HEK293 (cell line): ENCODE data around the gene DLG2.

Source experiments
- CTCF ChIA-PET: fragments of 350-600 bp; formaldehyde crosslinking; extraction: SDS; loops from one replicate; lab custom pipeline; 2021; ENCODE audit warnings: antibody characterized with exemption; lab: Yijun Ruan, JAX
- POLR2A ChIA-PET: fragments of 300-600 bp; formaldehyde crosslinking; extraction: SDS; loops from one replicate; lab custom pipeline; 2020; ENCODE audit warnings: antibody characterized with exemption, inconsistent platforms; lab: Yijun Ruan, JAX
- H3K27ac ChIP-seq: fragments of 200-500 bp; sonication (Bioruptor generic); 2 replicates; pipeline ENCODE4 v1.5.1; 2014; ENCODE audit warnings: low read depth, low read length, control low read depth, inconsistent platforms; ENCODE audit errors: extremely low read depth
- H3K36me3 ChIP-seq, 2 experiments: fragments of 200-500 bp in 1 of 2; sonication (Bioruptor generic) in 1 of 2; 1 replicate in 1 of 2; 2 replicates in 1 of 2; pipeline ENCODE4 v1.5.1; 2014 to 2017; ENCODE audit warnings: inconsistent platforms in 2 of 2, low read length in 2 of 2; ENCODE audit not compliant: control insufficient read depth in 2 of 2, insufficient read depth in 1 of 2
- H3K4me1 ChIP-seq: fragments of 200-500 bp; sonication (Bioruptor generic); 2 replicates; pipeline ENCODE4 v1.5.1; 2014; ENCODE audit warnings: mild to moderate bottlenecking, low read length, inconsistent platforms; ENCODE audit not compliant: control insufficient read depth, insufficient read depth
- H3K4me3 ChIP-seq: 2 replicates; pipeline ENCODE4 v1.5.1; 2011; ENCODE audit warnings: low read depth, mild to moderate bottlenecking, control low read depth, low read length, moderate library complexity
- H3K9me3 ChIP-seq: fragments of 200-500 bp; sonication (Bioruptor generic); 2 replicates; pipeline ENCODE4 v1.5.1; 2014; ENCODE audit warnings: low read depth, low read length, inconsistent platforms; ENCODE audit not compliant: control insufficient read depth, insufficient read depth
- FEZF1 ChIP-seq: fragments of 450-650 bp; formaldehyde crosslinking; IDR thresholded peaks from 2 replicates; pipeline ENCODE4 v1.5.1; 2016; ENCODE audit warnings: missing biosample characterization, missing genetic modification characterization
- GFI1B ChIP-seq: fragments of 450-650 bp; formaldehyde crosslinking; IDR thresholded peaks from 2 replicates; pipeline ENCODE4 v1.5.1; 2016; ENCODE audit warnings: missing biosample characterization, missing genetic modification characterization
- KLF16 ChIP-seq: fragments of 450-650 bp; formaldehyde crosslinking; IDR thresholded peaks from 2 replicates; pipeline ENCODE4 v1.5.1; 2017; ENCODE audit warnings: missing biosample characterization, missing genetic modification characterization
- KLF8 ChIP-seq: fragments of 450-650 bp; formaldehyde crosslinking; IDR thresholded peaks from 2 replicates; pipeline ENCODE4 v1.5.1; 2016; ENCODE audit warnings: missing biosample characterization, missing genetic modification characterization
- WT1 ChIP-seq: fragments of 450-650 bp; formaldehyde crosslinking; IDR thresholded peaks from 2 replicates; pipeline ENCODE4 v1.5.1; 2016; ENCODE audit warnings: missing biosample characterization, missing genetic modification characterization
- YY1 ChIP-seq: fragments of 450-650 bp; formaldehyde crosslinking; IDR thresholded peaks from 2 replicates; pipeline ENCODE4 v1.5.1; 2018; ENCODE audit warnings: missing biosample characterization, missing genetic modification characterization
- ZFP37 ChIP-seq: fragments of 450-650 bp; formaldehyde crosslinking; IDR thresholded peaks from 2 replicates; pipeline ENCODE4 v1.5.1; 2016; ENCODE audit warnings: missing biosample characterization, missing genetic modification characterization
- ZNF175 ChIP-seq: fragments of 450-650 bp; formaldehyde crosslinking; IDR thresholded peaks from 2 replicates; pipeline ENCODE4 v1.5.1; 2016; ENCODE audit warnings: missing biosample characterization, missing genetic modification characterization
- ZNF423 ChIP-seq: fragments of 450-650 bp; formaldehyde crosslinking; IDR thresholded peaks from 2 replicates; pipeline ENCODE4 v1.5.1; 2016; ENCODE audit warnings: missing biosample characterization, missing genetic modification characterization
- ZNF529 ChIP-seq: fragments of 450-650 bp; formaldehyde crosslinking; IDR thresholded peaks from 2 replicates; pipeline ENCODE4 v1.5.1; 2017; ENCODE audit warnings: missing genetic modification characterization, missing biosample characterization; ENCODE audit not compliant: insufficient replicate concordance
- ZNF600 ChIP-seq: fragments of 450-650 bp; formaldehyde crosslinking; IDR thresholded peaks from 2 replicates; pipeline ENCODE4 v1.5.1; 2016; ENCODE audit warnings: missing biosample characterization, missing genetic modification characterization
- ZNF701 ChIP-seq: fragments of 450-650 bp; formaldehyde crosslinking; IDR thresholded peaks from 2 replicates; pipeline ENCODE4 v1.5.1; 2016; ENCODE audit warnings: missing biosample characterization, missing genetic modification characterization
- ZNF747 ChIP-seq: fragments of 450-650 bp; formaldehyde crosslinking; IDR thresholded peaks from 2 replicates; pipeline ENCODE4 v1.5.1; 2016; ENCODE audit warnings: missing biosample characterization, missing genetic modification characterization
- TF ChIP-seq, protein P1 (sequence below): fragments of 450-650 bp; formaldehyde crosslinking; IDR thresholded peaks from 2 replicates; pipeline ENCODE4 v1.5.1; 2017; ENCODE audit warnings: missing biosample characterization, missing genetic modification characterization
- TF ChIP-seq, protein P2 (sequence below): IDR thresholded peaks from 2 replicates; pipeline ENCODE4 v1.6.1; 2011; ENCODE audit warnings: mild to moderate bottlenecking, low read depth, low read length, borderline replicate concordance
- TF ChIP-seq, protein P3 (sequence below): fragments of 450-650 bp; formaldehyde crosslinking; IDR thresholded peaks from 2 replicates; pipeline ENCODE4 v1.5.1; 2016; ENCODE audit warnings: missing biosample characterization, missing genetic modification characterization
- TF ChIP-seq, protein P4 (sequence below): fragments of 450-650 bp; formaldehyde crosslinking; IDR thresholded peaks from 2 replicates; pipeline ENCODE4 v1.5.1; 2016; ENCODE audit warnings: missing biosample characterization, missing genetic modification characterization
- TF ChIP-seq, protein P5 (sequence below): fragments of 450-650 bp; formaldehyde crosslinking; IDR thresholded peaks from 2 replicates; pipeline ENCODE4 v1.5.1; 2016; ENCODE audit warnings: missing biosample characterization, missing genetic modification characterization

The DLG2 gene

DNA sequence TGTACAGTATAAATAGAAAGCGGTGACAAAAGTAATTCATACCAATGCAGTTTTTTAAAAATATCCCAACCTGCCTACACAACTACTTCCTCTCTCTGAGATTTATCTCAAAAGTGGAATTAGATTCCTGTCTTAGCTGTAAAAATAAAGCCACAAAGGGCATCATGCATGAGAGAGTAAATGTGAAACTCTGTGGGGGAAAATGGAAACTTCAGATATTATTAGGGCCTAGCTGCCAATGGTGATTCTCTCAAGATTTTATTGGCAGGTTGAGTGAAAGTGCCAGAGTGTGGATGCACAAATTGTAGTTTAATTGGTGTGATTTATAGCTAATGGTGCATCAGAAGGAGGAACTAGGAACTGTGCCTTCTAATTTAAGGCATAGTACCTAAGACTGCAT is 1984.0 kb downstream of the DLG2 start:
- Histone ChIP-seq H3K27ac (no peak overlapping the region), H3K4me3 (no peak overlapping the region), H3K9me3 (no peaks in the 10 kb centered on the region), H3K36me3 (no peaks in the 10 kb centered on the region), H3K4me1 (no peaks in the 10 kb centered on the region)
- CTCF ChIA-PET = no interaction called here
- POLR2A ChIA-PET = no interaction called here
- no peak for TF ChIP-seq ZNF600
- no peak for TF ChIP-seq ZNF423 (tag by site-specific recombination)
- TF ChIP-seq, protein P1, sequence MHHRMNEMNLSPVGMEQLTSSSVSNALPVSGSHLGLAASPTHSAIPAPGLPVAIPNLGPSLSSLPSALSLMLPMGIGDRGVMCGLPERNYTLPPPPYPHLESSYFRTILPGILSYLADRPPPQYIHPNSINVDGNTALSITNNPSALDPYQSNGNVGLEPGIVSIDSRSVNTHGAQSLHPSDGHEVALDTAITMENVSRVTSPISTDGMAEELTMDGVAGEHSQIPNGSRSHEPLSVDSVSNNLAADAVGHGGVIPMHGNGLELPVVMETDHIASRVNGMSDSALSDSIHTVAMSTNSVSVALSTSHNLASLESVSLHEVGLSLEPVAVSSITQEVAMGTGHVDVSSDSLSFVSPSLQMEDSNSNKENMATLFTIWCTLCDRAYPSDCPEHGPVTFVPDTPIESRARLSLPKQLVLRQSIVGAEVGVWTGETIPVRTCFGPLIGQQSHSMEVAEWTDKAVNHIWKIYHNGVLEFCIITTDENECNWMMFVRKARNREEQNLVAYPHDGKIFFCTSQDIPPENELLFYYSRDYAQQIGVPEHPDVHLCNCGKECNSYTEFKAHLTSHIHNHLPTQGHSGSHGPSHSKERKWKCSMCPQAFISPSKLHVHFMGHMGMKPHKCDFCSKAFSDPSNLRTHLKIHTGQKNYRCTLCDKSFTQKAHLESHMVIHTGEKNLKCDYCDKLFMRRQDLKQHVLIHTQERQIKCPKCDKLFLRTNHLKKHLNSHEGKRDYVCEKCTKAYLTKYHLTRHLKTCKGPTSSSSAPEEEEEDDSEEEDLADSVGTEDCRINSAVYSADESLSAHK (tag by site-specific recombination) = no peak
- no peak for TF ChIP-seq ZNF701
- no peak for TF ChIP-seq ZNF175 (tag by site-specific recombination)
- TF ChIP-seq ZNF529 = no peak
- TF ChIP-seq KLF8 = no peak
- TF ChIP-seq KLF16 (tag by site-specific recombination) = no peak
- TF ChIP-seq, protein P2, sequence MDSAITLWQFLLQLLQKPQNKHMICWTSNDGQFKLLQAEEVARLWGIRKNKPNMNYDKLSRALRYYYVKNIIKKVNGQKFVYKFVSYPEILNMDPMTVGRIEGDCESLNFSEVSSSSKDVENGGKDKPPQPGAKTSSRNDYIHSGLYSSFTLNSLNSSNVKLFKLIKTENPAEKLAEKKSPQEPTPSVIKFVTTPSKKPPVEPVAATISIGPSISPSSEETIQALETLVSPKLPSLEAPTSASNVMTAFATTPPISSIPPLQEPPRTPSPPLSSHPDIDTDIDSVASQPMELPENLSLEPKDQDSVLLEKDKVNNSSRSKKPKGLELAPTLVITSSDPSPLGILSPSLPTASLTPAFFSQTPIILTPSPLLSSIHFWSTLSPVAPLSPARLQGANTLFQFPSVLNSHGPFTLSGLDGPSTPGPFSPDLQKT = no peak
- TF ChIP-seq, protein P3, sequence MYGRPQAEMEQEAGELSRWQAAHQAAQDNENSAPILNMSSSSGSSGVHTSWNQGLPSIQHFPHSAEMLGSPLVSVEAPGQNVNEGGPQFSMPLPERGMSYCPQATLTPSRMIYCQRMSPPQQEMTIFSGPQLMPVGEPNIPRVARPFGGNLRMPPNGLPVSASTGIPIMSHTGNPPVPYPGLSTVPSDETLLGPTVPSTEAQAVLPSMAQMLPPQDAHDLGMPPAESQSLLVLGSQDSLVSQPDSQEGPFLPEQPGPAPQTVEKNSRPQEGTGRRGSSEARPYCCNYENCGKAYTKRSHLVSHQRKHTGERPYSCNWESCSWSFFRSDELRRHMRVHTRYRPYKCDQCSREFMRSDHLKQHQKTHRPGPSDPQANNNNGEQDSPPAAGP (tag by site-specific recombination) = no peak
- no peak for TF ChIP-seq ZNF747 (tag by site-specific recombination)
- TF ChIP-seq ZFP37 (tag by site-specific recombination) = no peak
- no peak for TF ChIP-seq WT1 (tag by site-specific recombination)
- TF ChIP-seq, protein P4, sequence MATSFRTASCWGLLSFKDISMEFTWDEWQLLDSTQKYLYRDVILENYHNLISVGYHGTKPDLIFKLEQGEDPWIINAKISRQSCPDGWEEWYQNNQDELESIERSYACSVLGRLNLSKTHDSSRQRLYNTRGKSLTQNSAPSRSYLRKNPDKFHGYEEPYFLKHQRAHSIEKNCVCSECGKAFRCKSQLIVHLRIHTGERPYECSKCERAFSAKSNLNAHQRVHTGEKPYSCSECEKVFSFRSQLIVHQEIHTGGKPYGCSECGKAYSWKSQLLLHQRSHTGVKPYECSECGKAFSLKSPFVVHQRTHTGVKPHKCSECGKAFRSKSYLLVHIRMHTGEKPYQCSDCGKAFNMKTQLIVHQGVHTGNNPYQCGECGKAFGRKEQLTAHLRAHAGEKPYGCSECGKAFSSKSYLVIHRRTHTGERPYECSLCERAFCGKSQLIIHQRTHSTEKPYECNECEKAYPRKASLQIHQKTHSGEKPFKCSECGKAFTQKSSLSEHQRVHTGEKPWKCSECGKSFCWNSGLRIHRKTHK (tag by site-specific recombination) = no peak
- no peak for TF ChIP-seq GFI1B (tag by site-specific recombination)
- no peak for TF ChIP-seq FEZF1

DNA sequence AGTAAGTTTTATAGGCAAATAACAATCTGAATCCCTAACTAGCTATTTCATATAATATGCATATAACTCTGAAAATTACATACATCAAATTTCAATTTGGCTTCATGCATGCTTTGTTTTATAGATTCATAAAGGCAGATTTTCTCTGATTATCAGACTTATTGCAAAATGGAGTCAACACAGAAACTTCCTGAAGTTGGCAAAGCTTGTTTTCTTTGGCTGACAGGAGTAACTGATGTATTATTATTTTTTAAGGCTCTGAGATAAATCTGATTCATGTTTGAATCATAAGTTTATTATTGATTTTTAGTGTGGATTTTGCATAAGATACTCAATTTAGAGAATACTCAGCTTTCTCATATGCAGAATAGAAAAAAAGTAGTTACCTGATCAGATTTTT is 1984.6 kb downstream of the DLG2 start:
- Histone ChIP-seq H3K36me3 (no peaks in the 10 kb centered on the region), H3K4me3 (no peak overlapping the region), H3K27ac (no peak overlapping the region), H3K9me3 (no peaks in the 10 kb centered on the region), H3K4me1 (no peaks in the 10 kb centered on the region)
- ChIA-PET POLR2A (no interaction called here), CTCF (interaction anchor here (0.5 to 0.7 kb wide), 2 partner anchors 70 to 345 kb away, joined by 3 read pairs; no protein-coding TSS in a partner anchor)
- no peak for TF ChIP-seq YY1
- TF ChIP-seq, protein P5, sequence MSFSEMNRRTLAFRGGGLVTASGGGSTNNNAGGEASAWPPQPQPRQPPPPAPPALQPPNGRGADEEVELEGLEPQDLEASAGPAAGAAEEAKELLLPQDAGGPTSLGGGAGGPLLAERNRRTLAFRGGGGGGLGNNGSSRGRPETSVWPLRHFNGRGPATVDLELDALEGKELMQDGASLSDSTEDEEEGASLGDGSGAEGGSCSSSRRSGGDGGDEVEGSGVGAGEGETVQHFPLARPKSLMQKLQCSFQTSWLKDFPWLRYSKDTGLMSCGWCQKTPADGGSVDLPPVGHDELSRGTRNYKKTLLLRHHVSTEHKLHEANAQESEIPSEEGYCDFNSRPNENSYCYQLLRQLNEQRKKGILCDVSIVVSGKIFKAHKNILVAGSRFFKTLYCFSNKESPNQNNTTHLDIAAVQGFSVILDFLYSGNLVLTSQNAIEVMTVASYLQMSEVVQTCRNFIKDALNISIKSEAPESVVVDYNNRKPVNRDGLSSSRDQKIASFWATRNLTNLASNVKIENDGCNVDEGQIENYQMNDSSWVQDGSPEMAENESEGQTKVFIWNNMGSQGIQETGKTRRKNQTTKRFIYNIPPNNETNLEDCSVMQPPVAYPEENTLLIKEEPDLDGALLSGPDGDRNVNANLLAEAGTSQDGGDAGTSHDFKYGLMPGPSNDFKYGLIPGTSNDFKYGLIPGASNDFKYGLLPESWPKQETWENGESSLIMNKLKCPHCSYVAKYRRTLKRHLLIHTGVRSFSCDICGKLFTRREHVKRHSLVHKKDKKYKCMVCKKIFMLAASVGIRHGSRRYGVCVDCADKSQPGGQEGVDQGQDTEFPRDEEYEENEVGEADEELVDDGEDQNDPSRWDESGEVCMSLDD (tag by site-specific recombination) = no peak
